Measurements from ENCODE around the gene DNAJC18.
"Not testable (repeated sequence)": the region's sequence is repeated elsewhere in the genome, so short reads cannot be mapped to it uniquely, and the experiment has no call there.

Gene DNAJC18

DNA sequence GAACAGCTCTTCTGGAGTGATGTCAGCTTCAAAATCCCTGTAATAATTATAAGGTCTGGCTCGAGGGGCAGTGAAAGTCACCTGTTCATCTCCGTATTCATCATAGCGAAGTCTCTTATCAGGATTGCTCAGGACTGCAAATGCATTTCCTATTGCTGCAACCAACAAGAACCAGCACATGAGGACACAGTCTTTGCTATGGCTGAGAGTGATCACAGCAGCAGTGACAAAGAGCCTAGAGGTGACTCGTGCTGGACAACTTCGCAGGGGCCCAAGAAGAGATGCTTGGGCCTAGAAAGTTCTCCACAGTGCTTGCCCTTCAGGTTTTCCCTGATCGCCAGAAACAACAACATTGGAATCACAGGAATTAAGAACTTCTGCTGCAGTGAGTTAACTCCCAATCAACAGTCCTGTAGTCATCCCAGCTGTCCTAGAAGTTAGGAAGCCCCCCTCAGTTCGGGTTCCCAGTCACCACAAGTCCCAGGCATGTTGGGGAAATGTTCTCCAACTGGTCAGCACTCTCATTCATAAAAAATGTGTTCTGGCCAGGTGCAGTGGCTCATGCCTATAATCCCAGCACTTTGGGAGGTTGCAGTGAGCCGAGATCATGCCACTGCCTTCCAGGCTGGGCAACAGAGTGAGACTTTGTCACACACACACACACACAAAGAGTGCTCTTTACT is 13.0 kb downstream of the DNAJC18 start:
- no peak for DNase-seq (ENCODE audit: low read depth)

DNA sequence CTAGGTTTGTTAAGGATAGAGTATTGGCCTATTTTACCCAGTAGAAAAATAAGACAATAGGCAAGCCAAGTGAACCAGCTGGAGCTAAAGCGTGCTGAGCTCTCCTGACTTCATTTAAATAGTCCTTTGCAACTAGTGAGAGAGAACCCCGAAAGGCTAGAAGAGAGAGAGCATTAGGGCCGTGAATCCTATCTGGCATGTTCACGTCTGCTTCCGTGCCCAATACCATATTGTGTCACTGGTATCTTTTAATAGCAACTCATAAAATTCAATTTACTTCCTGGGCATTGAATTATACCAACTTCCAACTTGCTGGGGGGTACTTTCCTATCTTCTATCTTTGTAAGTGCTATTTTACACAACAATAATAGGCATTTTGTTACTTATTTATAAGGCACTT is 13.8 kb downstream of the DNAJC18 start:
- DNase-seq (ENCODE audit: low read depth) = no peak

DNA sequence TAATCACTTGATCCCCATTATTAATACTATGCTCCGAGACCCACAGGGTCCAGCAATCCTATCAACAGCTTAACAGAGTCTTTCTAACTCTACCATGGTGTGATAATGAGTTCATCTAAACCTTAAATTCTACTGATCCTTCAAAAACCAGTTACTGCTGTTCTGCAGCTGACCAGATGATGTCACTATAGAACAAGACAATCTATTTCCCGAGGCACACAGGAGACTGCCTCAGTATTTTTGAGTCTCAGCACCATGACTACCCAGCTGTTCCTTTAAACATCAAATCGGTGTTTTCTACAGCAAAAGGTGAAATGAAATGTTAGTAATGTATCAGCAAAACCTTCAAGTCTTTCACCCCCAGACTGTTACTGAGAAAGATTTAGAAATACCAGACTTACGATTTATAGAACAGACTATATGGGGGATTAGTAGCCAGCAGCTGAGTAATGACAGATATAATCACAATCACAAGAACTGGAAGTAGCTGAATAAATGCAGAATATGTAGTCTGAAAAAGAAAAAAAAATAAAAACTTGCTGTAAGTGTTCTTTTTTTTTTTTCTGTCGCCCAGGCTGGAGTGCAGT is 16.9 kb downstream of the DNAJC18 start:
- no peak for DNase-seq (ENCODE audit: low read depth)

DNA sequence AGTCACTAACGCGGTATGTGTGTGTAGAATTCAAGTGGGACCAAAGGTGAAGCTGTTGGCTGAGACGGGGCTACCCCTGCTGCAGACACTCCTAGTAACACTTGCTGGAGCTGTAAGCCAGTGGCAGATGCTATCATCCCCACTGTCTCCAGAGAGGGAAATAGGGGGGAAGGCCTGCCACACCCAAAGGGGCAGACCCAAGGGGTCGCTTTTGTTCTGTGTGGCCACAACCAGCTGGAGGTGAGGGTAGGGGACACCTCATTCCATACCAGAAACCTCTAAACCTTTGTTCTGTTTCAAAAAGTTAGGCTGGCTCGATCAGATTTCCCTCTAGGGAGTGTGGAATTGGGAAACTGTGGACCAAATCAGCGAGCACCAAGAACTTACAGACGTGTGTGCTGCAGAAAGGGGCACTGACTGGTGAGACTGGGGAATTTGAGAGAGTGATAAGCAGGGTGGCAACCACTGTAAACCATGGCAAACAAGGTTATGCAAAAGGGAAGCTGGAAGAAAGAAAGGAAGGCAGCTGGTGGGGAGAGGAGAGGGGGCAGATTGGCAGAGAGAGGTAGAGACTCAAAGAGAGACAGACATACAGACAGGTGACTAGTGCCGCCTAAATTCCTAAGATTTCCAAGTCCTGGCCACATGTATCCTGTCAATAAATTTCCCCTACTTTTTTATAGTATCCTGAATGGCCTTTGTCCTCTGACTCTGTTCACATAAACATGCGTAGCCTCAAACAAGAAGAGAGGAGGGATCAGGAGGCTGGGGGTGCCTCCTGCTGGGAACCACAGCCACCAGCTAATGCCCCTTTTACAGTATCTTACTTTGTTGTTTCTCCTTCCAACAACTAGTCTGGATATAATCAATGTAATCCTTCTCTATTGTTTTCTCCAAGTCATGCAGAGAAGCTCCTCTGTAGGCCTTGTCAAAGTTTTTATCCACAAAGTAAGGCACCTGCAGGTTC is 19.8 kb downstream of the DNAJC18 start:
- DNase-seq (ENCODE audit: low read depth) = no peak

DNA sequence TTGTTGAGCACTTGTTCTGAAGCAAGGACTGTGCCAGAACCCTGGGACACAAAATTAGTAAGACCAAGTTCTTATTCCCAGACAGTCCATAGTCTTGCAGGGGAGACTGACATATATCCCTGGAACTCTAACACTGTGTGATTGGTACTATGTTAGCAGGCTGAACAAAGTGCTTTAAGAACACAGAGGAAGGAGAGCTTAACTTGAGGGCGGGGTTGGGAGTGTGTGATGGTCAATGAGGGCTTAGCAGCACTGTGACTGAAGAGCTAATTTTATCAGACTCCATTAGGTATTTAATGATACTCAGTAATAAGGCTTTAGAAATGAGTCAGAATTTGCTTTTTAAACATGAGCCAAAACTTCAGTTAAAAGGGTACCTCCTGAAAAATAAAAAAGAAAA is 20.5 kb downstream of the DNAJC18 start:
- no peak for DNase-seq (ENCODE audit: low read depth)

DNA sequence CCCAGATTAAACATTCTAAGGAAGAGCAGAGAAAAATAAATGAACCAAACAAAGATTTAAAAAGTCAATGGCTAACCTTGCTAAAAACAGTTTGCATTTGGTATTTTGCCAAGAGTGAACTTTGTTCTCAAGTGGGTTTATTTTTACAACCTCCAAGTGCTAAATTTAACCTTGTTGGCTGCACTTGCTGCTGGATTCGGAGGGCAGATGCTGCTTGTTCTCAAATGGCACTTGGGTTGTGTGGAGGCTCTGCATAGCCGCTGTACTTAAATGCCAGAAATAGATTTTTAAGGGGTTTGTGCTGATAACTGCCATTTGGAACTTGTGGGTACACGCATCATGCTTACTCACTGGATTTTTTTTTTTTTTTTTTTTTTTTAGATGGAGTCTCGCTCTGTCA is 22.1 kb downstream of the DNAJC18 start:
- DNase-seq (ENCODE audit: low read depth) = no peak

DNA sequence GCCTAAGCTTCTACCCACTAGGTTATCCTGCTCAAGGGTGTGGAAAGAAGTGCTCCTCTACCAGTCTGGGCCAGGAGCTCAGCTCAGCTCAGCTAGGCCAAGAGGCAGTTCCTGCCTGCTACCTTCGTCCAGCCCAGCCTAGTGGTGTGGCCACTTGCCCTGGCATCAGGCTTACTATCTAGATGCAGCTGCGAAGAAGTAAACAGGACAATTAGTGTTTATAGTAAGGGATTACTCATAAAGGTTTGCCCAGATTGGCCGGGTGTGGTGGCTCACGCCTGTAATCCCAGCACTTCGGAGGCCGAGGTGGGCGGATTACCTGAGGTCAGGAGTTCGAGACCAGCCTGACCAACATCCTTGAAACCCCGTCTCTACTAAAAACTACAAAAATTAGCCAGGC is 22.7 kb downstream of the DNAJC18 start:
- no peak for DNase-seq (ENCODE audit: low read depth)

DNA sequence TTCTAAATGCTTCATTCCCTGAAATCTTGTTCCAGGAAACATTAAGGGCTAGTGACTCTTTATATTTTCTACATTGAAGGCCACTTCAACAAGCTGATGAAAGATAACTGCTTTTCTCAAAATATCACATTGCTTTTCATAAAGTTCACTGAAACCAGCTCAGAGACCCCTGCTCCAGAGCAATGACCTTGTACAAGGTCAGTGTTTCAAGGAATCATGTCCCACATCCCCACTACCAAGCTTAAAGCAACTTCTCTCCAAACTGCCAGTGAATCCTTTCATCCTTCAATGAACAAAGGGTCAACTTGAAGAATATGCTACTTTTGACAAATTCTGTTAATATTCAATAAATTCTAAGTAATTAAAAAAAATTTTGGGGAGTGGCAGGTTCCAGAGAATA is 23.5 kb downstream of the DNAJC18 start:
- DNase-seq (ENCODE audit: low read depth) = no peak

DNA sequence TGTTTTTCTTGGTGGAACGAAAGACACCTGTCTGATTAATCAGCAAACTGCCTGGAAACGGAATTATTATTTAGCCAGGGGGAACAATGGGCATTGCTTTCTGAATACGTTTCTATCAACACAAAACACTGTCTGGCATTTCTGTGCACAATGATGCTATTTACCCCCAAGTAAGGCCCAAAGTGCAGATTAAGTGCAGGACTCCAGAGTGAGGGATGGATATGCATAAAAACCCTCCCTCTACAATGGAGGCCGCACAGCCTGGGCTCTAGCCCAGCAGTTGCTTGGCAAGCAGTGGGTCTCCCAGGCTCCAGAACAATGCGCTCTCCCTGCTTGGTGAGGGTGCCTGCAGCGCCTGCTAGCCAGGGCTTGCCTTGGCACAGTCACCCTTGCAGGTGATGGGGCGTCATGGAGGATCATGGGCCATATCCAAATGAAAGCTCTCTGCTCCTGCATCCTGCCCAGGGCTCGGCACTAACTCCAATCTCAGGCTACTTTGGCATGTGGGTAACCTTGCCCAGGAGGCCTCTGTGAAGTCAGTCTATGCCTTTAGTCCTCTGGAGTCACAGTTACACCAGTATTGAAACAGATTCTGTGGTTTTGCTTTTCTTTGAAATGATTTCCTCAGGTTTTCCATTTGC is 24.0 kb downstream of the DNAJC18 start:
- DNase-seq (ENCODE audit: low read depth) = no peak

DNA sequence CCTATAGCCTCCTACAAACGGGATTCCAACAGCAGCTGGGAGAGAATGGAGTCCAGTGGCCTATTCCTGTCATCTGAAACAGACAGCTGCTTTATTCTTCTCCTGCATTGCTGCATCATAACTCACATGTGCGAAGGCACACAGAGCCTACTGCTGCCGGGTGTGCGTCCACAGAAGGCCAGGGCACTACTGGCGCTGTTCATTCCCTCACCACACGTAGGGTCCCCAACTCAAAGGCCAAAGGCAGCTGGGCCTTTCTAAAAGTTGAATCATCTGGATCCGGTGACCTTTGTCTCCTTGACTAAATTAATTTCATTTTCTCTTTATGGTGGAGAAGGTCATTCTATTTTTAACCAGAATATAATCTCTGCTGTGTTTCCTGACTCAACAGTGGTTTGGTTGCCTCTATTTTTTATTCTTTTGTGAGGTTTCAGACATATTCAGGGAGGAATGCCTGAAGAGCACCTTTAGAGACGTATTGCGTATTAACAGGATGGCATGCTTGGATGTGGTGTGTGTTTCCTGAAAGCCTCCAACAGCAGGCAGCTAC is 24.7 kb downstream of the DNAJC18 start:
- DNase-seq (ENCODE audit: low read depth) = no peak

DNA sequence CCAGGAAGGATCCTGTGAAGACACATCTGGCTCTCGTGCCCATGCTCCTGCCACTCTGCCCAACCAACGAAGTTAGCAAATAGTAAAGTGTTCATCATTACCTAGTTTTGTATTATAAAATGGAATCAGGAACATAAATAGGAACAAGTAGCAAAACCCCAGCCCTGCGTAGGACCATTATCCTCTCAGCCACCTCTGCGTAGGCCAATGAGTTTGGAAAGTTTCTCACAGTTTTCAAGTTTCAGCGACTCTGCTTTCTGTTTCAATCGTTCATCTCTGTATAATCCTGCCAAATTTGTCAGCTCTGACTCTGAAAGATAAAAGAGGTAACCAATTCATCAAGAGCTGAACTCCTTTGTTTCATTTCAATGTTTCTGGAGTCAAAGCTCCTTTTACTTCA is 25.4 kb downstream of the DNAJC18 start:
- no peak for DNase-seq (ENCODE audit: low read depth)

DNA sequence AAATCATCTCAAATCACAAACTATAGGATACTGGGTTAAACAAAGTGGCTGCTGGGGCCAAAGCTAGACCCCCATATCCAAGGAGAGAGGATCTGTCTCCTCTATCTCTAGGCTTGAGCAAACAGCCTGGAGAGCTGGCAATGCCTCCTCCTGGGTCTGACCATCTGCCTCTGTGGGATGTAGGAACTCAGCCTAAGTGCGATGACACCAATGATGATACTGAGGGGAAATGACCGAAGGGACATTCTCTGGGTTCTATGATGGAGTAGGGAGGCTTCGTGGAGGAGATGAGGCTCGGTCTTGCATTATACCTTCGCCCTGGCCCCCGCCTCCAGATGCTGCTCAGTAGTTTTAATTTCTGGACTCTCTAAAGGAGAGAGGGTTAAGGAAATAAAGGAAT is 26.2 kb downstream of the DNAJC18 start:
- no peak for DNase-seq (ENCODE audit: low read depth)

DNA sequence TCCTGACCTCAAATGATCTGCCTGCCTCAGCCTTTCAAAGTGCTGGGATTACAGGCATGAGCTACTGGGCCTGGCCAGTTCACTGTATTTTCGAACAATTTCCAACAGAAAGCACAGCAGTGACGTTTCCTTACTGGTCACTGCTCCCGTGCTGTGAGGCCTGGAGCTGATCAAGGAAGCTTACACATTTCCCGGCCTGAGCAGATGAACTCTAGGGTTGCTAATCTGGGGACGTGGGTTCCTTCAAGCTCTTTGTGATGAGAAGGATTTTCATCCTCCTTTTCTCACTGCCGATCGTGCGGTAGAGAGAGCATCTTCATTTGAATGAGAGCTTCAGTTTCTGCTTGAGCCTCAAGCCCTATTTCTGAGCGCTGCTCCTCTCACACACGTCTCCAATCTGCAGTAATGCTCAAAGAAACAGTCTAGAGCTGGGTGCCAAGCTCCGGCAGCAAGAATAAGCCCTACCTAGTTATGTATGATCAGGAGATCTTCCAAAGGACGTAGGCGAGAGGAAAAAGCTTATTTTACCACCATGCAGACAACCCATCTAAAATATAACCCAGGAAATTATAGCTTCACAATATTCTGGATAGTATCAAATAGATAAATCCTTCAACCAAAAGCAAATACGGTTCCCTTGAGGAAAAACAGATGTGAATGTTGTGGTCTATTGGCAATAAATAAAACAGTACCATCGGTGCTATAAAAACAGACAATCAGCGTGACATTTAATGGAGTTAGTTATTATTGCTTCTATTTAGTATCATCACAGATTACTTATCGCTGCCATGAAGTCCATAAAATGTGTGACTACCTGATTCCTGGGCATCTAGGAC is 28.1 kb downstream of the DNAJC18 start:
- DNase-seq (ENCODE audit: low read depth) = no peak

DNA sequence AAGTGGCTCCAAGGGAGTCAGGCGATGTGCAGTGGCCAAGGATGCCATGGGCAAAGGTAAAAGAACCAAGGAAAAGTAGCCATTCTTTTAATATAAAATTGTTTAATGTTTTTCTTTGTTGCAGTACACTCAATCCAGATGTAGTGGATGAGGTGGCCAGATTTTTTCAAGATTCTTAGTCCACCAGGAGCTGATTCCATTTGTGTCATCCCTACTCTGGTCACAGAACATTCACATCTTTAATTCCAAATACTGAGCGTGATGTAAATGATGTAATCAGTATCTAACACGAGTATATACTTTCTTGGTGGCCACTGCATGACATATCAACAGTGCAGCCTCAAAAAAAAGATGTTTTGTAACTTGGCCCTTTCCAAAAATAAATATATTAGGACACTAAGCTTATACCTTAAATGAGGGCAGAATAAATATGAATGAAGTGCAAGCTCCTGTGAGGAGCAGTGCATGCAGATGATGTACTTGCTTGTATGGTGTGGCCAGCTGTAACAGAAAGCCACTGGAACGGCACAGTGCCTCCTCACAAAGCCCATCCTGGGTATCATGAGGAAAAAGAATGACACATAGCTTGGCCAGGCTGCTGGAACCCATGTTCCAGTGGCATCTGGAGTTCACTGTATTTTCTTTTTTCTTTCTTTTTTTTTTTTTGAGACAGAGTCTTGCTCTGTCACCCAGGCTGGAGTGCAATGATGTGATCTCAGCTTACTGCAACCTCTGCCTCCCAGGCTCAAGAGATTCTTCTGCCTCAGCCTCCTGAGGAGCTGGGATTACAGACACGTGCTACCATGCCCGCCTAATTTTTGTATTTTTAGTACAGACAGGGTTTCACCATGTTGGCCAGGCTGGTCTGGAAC is 29.0 kb downstream of the DNAJC18 start:
- DNase-seq (ENCODE audit: low read depth) = no peak

DNA sequence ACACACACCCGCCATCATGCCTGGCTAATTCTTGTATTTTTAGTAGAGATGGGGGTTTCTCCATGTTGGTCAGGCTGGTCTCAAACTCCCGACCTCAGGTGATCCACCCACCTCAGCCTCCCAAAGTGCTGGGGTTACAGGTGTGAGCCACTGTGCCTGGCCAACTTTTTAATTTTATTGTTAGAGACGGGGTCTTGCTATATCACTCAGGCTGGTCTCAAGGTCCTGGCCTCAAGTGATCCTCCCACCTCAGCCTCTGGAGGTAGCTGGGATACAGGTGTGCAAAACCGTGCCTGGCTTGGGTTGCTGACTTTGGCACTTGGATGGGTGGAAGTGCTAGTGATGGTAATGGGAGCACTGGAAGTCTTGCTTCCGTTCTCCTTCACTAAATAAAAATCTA is 30.2 kb downstream of the DNAJC18 start:
- DNase-seq (ENCODE audit: low read depth) = not testable (repeated sequence)

DNA sequence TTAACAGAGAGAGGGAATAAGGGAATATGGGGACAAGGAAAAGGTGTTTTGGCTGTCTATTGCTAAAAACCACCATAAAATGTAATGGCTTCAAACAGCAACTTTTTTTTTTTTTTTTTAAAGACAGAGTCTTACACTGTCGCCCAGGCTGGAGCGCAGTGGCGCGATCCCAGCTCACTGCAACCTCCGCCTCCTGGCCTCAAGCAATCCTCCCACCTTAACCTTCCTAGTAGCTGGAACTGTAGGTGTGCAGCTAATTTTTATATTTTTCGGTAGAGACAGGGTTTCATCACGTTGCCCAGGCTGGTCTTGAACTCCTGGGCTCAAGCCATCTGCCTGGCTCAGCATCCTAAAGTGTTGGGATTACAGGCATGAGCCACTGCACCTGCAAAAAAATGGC is 31.1 kb downstream of the DNAJC18 start:
- DNase-seq (ENCODE audit: low read depth) = no peak

DNA sequence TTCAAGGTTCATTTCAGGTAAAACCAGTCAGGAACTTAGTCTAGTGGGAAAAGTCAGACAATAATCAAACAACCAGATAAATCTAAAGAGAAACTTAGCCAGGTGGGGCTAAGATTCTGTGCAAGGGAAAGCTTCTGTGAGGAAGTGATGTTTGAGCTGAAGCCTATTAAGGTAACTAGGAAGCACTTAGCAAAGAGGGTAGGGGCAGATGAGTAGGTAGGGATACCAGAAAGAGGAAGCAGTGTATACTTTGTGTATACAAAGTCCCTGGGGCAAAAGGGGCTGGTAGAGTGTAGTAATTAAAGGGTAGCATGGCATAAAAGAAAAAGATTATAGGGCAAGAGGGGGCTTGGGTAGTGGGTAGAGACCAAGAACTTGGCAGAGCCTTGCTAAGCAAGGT is 31.8 kb downstream of the DNAJC18 start:
- no peak for DNase-seq (ENCODE audit: low read depth)

DNA sequence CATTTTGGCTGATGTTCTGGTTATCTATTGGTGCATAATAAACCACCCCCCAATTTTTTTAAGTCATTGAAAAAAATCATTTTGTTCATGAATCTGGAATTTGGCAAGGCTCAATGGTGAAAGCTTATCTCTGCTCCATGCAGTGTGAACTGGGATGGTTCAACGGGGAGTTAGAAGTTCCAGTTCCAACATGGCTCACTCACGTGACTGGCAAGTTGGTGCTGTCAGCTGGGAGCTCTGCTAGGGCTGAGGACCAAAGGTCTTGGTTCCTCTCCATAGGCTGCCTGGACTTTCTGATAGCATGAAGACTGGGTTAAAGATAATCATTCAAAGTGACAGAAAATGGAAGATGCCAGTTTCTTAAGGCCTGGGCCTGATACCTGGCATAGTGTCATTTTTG is 32.4 kb downstream of the DNAJC18 start:
- DNase-seq (ENCODE audit: low read depth) = no peak

DNA sequence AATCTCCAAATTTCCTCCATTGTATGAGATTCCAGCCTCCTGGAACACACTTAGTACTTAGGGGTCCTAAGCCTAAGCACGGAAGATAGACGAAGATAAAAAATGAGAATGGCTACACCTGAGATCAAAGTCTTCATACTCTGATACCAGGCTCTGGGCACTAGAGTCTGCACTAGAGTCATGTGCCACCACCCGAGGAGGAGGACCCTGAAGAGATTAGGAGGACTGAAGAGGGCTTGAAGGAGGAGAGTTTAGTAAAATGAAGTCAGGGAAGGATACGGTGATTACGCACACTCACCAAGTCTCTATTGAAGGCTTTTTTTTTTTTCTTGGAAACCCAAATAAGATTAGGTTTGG is 34.9 kb downstream of the DNAJC18 start:
- DNase-seq (ENCODE audit: low read depth) = no peak

DNA sequence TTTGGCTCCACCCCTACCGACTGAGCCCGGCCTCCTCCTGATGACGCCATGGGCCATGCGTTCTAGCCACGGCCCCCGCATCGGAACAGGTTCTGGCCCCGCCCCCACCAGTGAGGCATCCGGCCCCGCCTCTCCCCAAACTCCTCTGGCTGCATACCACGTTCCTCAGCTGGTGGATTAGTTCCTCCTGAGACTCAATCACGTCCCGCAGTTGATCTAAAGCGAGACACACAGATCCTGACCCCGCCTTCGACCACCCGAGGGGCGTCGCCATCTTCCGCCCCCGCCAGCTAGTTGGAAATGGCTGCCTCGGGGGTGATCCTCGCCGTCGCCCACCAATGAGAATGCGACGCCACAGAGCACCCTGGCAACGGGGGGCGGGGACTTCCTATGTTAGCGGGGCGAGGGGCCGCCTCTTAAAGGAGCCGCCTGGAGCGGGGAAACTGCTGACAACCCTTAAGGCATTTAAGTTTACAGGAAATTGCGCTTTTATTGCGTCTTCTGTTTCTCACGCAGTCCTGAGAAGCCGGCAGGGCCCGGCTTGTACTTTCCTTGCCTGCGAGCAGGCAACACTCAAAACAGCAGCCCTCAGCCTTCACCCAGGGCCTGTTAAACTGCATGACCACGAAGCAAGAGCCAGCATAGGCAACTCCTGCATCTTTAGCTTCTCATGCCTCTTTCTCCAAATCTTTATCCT is 35.4 kb downstream of the DNAJC18 start, which contains the start of gene SPATA24:
Gene SPATA24 (minus strand): TSS at position 303 of the 697 bp plus-strand sequence. CDS start 29 bp downstream, at position 274.
- peak; percentile 81 for DNase-seq (ENCODE audit: low read depth)

All from CMK (cell line).